Endothelial cell of umbilical vein (primary cell): ENCODE results near the gene FIGNL2. TPM values are rescaled to one million over a fixed set of nuclear protein-coding genes. Genes with fewer than 3 reads are reported as not detected.

Experiments
- BruUV-seq: library from RNA; stranded (reverse); fragments of 400-500 nt; replicated peaks from 2 replicates; lab custom pipeline; 2021; lab: Mats Ljungman, UMichigan
- CTCF ChIA-PET: fragments of 300-600, 350-600 bp; sonication (Branson Sonifier 250); formaldehyde crosslinking; loops from one replicate; lab custom pipeline; 2021; ENCODE audit warnings: antibody characterized with exemption, inconsistent platforms; lab: Charles Lee
- POLR2A ChIA-PET: fragments of 300-600, 350-600 bp; sonication (Branson Sonifier 250); formaldehyde crosslinking; loops from one replicate; lab custom pipeline; 2021; ENCODE audit warnings: antibody characterized with exemption, inconsistent platforms; lab: Charles Lee
- DNase-seq: peaks from one replicate; pipeline ENCODE4 v3.0.0-alpha.2; 2011; ENCODE audit warnings: low read depth, low spot score
- FAIRE-seq: peaks from 2 replicates; lab custom pipeline; 2011; peaks lifted over from hg19 to GRCh38; lab: Jason Lieb, UNC
- H2AFZ ChIP-seq: 2 replicates; pipeline ENCODE4 v1.6.0; 2012; ENCODE audit warnings: low read depth, low read length, control low read depth, inconsistent platforms
- H3K27ac ChIP-seq: 2 replicates; pipeline ENCODE4 v1.5.1; 2011; ENCODE audit warnings: low read depth, mild to moderate bottlenecking, control low read depth, low read length, moderate library complexity; ENCODE audit not compliant: insufficient read depth
- H3K27me3 ChIP-seq, 2 experiments: 2 replicates each; pipeline versions ENCODE4 v1.6.0 to v1.6.1; 2011; ENCODE audit warnings: low read length in 2 of 2, mixed read lengths in 1 of 2; ENCODE audit not compliant: control insufficient read depth in 2 of 2, insufficient read depth in 2 of 2
- H3K36me3 ChIP-seq, 2 experiments: 2 replicates in 1 of 2; 3 replicates in 1 of 2; pipeline ENCODE4 v1.5.1; 2011; ENCODE audit warnings: low read length in 2 of 2, mild to moderate bottlenecking in 1 of 2, moderate library complexity in 1 of 2; ENCODE audit not compliant: control insufficient read depth in 2 of 2, insufficient read depth in 2 of 2; ENCODE audit errors: extremely low read depth in 1 of 2
- H3K4me1 ChIP-seq: 3 replicates; pipeline ENCODE4 v1.5.1; 2011; ENCODE audit warnings: mild to moderate bottlenecking, low read length; ENCODE audit not compliant: control insufficient read depth, insufficient read depth; ENCODE audit errors: extremely low read depth
- H3K4me2 ChIP-seq: 2 replicates; pipeline ENCODE4 v1.6.1; 2011; ENCODE audit warnings: low read length, control low read depth, mixed read lengths; ENCODE audit not compliant: insufficient read depth
- H3K4me3 ChIP-seq, 3 experiments: fragments of 200-600 bp in 1 of 3; sonication (generic), shearing (Covaris generic) in 1 of 3; replicated peaks in 1 of 3; 2 replicates each; pipeline ENCODE4 v1.5.1; 2011 to 2016; ENCODE audit warnings: control low read depth in 3 of 3, low read length in 3 of 3, mild to moderate bottlenecking in 2 of 3, inconsistent platforms in 1 of 3, low read depth in 1 of 3, moderate library complexity in 1 of 3; ENCODE audit not compliant: insufficient read depth in 1 of 3
- H3K79me2 ChIP-seq: 2 replicates; pipeline ENCODE4 v1.6.0; 2012; ENCODE audit warnings: low read length, inconsistent platforms; ENCODE audit not compliant: control insufficient read depth, insufficient read depth
- H3K9ac ChIP-seq: replicated peaks from 2 replicates; pipeline ENCODE3; 2011; ENCODE audit warnings: low read length, control low read depth; ENCODE audit not compliant: insufficient read depth; ENCODE audit errors: extremely low read depth
- H3K9me1 ChIP-seq: replicated peaks from 3 replicates; pipeline ENCODE4 v1.6.0; 2011; ENCODE audit warnings: mild to moderate bottlenecking, low read length; ENCODE audit not compliant: control insufficient read depth, insufficient read depth; ENCODE audit errors: extremely low read depth
- H3K9me3 ChIP-seq: replicated peaks from 2 replicates; pipeline ENCODE4 v1.5.1; 2012; ENCODE audit warnings: low read length, inconsistent platforms; ENCODE audit not compliant: control insufficient read depth, insufficient read depth
- H4K20me1 ChIP-seq: replicated peaks from 2 replicates; pipeline ENCODE3; 2011; ENCODE audit warnings: mild to moderate bottlenecking, low read length; ENCODE audit not compliant: control insufficient read depth, insufficient read depth; ENCODE audit errors: extremely low read depth
- CTCF ChIP-seq, 2 donors: IDR thresholded peaks; 1 replicate in 1 of 2; 2 replicates in 1 of 2; pipeline ENCODE4 v1.5.1; 2011; ENCODE audit warnings: low read length in 2 of 2, mild to moderate bottlenecking in 2 of 2, moderate library complexity in 2 of 2, control low read depth in 1 of 2, inconsistent platforms in 1 of 2, low read depth in 1 of 2; ENCODE audit not compliant: insufficient read depth in 1 of 2; ENCODE audit errors: extremely low read depth in 1 of 2
- EZH2 ChIP-seq: IDR thresholded peaks from 2 replicates; pipeline ENCODE4 v1.6.1; 2012; ENCODE audit warnings: borderline replicate concordance, low read depth, mild to moderate bottlenecking, moderate library complexity, low read length, inconsistent platforms; ENCODE audit not compliant: severe bottlenecking
- FOS ChIP-seq: IDR thresholded peaks from 2 replicates; pipeline ENCODE4 v1.6.1; 2011; ENCODE audit warnings: mild to moderate bottlenecking, low read length, moderate library complexity, borderline replicate concordance; ENCODE audit not compliant: insufficient read depth
- GATA2 ChIP-seq: IDR thresholded peaks from 2 replicates; pipeline ENCODE4 v1.7.0; 2011; ENCODE audit warnings: low read depth, mild to moderate bottlenecking, moderate library complexity, mixed read lengths, low read length; ENCODE audit not compliant: insufficient read length, insufficient read depth
- JUN ChIP-seq: IDR thresholded peaks from 2 replicates; pipeline ENCODE4 v1.6.1; 2011; ENCODE audit warnings: borderline replicate concordance, low read depth; ENCODE audit not compliant: insufficient read length, insufficient read depth
- MYC ChIP-seq: IDR thresholded peaks from one replicate; pipeline ENCODE4 v1.6.1; 2011; ENCODE audit warnings: mild to moderate bottlenecking, low read depth, low read length
- POLR2A ChIP-seq: IDR thresholded peaks from 2 replicates; pipeline ENCODE4 v1.6.1; 2012; ENCODE audit warnings: low read depth, mild to moderate bottlenecking, control low read depth, low read length
- POLR2AphosphoS5 ChIP-seq: IDR thresholded peaks from 2 replicates; pipeline ENCODE4 v1.6.1; 2012; ENCODE audit warnings: low read depth, mild to moderate bottlenecking, control low read depth, low read length, moderate library complexity; ENCODE audit not compliant: insufficient read depth
- dilution Hi-C: fragments of 300-500 bp; cut with MboI; formaldehyde crosslinking; loops from one replicate; pipeline ENCODE4 v1.15.0; 2019; ENCODE audit warnings: low sequenced_read_pairs; ENCODE audit not compliant: extremely low pct_ligation_motif_present
- intact Hi-C: fragments of 100-400 bp; cut with micrococcal nuclease; formaldehyde crosslinking; loops from one replicate; pipeline ENCODE4 v1.10.0; 2022
- polyA plus RNA-seq, 4 experiments: library from polyadenylated mRNA; depleted of rRNA in 3 of 4; stranded (reverse) in 3 of 4; unstranded in 1 of 4; fragments of >200 nt; gene quantifications; 2 replicates each; pipeline versions ENCODE4 v1.2.1 to v1.2.3, GENCODE V29; 2011 to 2012; ENCODE audit warnings: missing spikeins in 1 of 4
- total RNA-seq: library from RNA; stranded (reverse); gene quantifications from 2 replicates; pipeline ENCODE4 v1.2.3, GENCODE V29; 2021
- TF ChIP-seq, protein P1 (sequence below): IDR thresholded peaks from 2 replicates; pipeline ENCODE4 v1.6.1; 2011; ENCODE audit not compliant: insufficient read depth, insufficient read length

Gene FIGNL2
- total and polyA plus RNA-seq, 2 donors (not counting 3 experiments of a cell fraction or from before 2014, with no cell fraction given): 1.4 to 2.4 TPM

DNA sequence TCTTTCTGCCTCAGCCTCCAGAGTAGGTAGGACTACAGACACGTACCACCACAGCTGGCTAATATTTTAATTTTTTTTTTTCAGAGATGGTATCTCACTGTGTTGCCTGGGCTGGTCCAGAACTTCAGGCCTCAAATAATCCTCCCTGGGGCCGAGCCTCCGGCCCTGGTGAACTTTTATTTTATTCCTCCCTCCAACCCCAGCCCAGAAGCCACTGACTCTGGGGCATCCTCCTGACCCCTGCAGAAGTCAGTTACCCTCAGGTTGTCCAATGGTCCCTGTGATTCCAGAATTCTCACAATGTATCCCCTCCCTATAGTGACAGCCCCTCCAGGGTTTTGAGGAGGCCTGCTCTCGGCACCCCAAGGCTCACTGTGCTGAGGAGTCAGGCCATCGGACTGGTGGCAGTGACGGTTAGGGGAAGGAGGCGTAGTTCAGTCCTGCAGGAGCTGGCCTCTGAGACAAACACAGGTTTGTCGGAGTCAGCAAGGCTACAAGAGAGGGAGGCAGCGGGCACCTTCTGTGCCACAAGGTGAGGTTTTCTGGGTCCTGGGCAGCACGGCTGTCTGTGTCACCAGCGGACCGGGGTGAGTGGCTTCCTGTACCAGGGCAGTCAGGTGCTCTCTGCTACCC lies 19.4 kb upstream of the FIGNL2 start:
- Histone ChIP-seq H4K20me1 (no peaks in the 10 kb centered on the region), H3K4me3 (no peak overlapping the region), H3K36me3 (no peaks in the 10 kb centered on the region), H3K9me1 (no peaks in the 10 kb centered on the region), H3K4me1 (peaks cover 6% of the 10 kb centered on the region), H3K9me3 (no peaks in the 10 kb centered on the region), H3K27ac (no peak overlapping the region), H3K79me2 (no peaks in the 10 kb centered on the region), H3K4me2 (no peak overlapping the region), H2AFZ (no peak overlapping the region), H3K27me3 (no peaks in the 10 kb centered on the region), H3K9ac (no peak overlapping the region)
- intact Hi-C loops (no loop called here), dilution Hi-C loops (no loop called here)
- no peak for DNase-seq
- no TSS peak for BruUV-seq
- POLR2A ChIA-PET: no interaction called here
- FAIRE-seq: no peak
- CTCF ChIA-PET: interaction anchor here (1.2 kb wide), 1 partner anchor 22 kb away, joined by 3 read pairs; no protein-coding TSS in a partner anchor
- TF ChIP-seq, protein P1, sequence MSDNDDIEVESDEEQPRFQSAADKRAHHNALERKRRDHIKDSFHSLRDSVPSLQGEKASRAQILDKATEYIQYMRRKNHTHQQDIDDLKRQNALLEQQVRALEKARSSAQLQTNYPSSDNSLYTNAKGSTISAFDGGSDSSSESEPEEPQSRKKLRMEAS: no peak
- TF ChIP-seq CTCF (IDR thresholded peaks at IDR 0.05; ENCODE audit: extremely low read depth in 1 of 2, insufficient read depth in 1 of 2, low read depth in 1 of 2, low read length in 2 of 2): no peak
- TF ChIP-seq JUN: no peak
- TF ChIP-seq GATA2: no peak
- no peak for TF ChIP-seq MYC
- TF ChIP-seq POLR2A: no peak
- TF ChIP-seq EZH2: no peak
- no peak for TF ChIP-seq POLR2AphosphoS5
- TF ChIP-seq FOS: no peak
